GM12878 (cell line): ENCODE results near the gene LRRC8A. TPM values are rescaled to one million over a fixed set of nuclear protein-coding genes. Genes with fewer than 3 reads are reported as not detected.
A peak's percentile ranks its signal among the peaks of the same experiment; 100 is the strongest.

Experiments used
- ATAC-seq: fragments of 200-7000 bp; cut with Tn5 transposase; 3 replicates; pipeline ENCODE4 v1.9.1; 2020; ENCODE audit warnings: mild to moderate bottlenecking, moderate library complexity
- BruUV-seq: library from RNA; stranded (reverse); fragments of 400-500 nt; replicated peaks from 2 replicates; lab custom pipeline; 2021; lab: Mats Ljungman, UMichigan
- CTCF ChIA-PET: fragments of 300-600 bp; sonication (Branson Sonifier 250); formaldehyde crosslinking; extraction: SDS; loops from one replicate; lab custom pipeline; 2021; ENCODE audit warnings: inconsistent platforms; lab: Yijun Ruan, JAX
- POLR2A ChIA-PET: fragments of 350-600 bp; formaldehyde crosslinking; extraction: SDS; loops from one replicate; lab custom pipeline; 2021; ENCODE audit warnings: inconsistent platforms; lab: Charles Lee
- RAD21 ChIA-PET: fragments of 300-600 bp; sonication (Branson Sonifier 250); formaldehyde crosslinking; loops from one replicate; lab custom pipeline; 2023; ENCODE audit warnings: antibody characterized with exemption; ENCODE audit not compliant: unreplicated experiment; lab: Charles Lee
- SMC1A ChIA-PET: fragments of 300-600 bp; sonication (Branson Sonifier 250); formaldehyde crosslinking; loops from one replicate; lab custom pipeline; 2023; ENCODE audit not compliant: unreplicated experiment, uncharacterized antibody; lab: Charles Lee
- DNase-seq: peaks from one replicate; pipeline ENCODE4 v3.0.0-alpha.2; 2011; ENCODE audit warnings: low read depth, low spot score
- FAIRE-seq: peaks from 3 replicates; lab custom pipeline; 2011; peaks lifted over from hg19 to GRCh38; lab: Jason Lieb, UNC
- H2AFZ ChIP-seq: 2 replicates; pipeline ENCODE4 v1.6.0; 2011; ENCODE audit warnings: low read depth, low read length, control low read depth; ENCODE audit not compliant: control insufficient read depth
- H3K27ac ChIP-seq: 2 replicates; pipeline ENCODE4 v1.5.1; 2011; ENCODE audit warnings: control low read depth; ENCODE audit not compliant: control insufficient read depth, insufficient read depth
- H3K27me3 ChIP-seq, 2 experiments: replicated peaks in 1 of 2; 2 replicates each; pipeline versions ENCODE4 v1.6.0 to v1.6.1; 2011; ENCODE audit warnings: low read length in 1 of 2; ENCODE audit not compliant: control insufficient read depth in 2 of 2, insufficient read depth in 2 of 2
- H3K36me3 ChIP-seq, 2 experiments: 2 replicates each; pipeline ENCODE4 v1.5.1; 2011; ENCODE audit warnings: low read length in 1 of 2; ENCODE audit not compliant: control insufficient read depth in 2 of 2, insufficient read depth in 2 of 2
- H3K4me1 ChIP-seq: 2 replicates; pipeline ENCODE4 v1.6.1; 2011; ENCODE audit warnings: mild to moderate bottlenecking, low read length, moderate library complexity, mixed read lengths; ENCODE audit not compliant: control insufficient read depth, insufficient read depth
- H3K4me2 ChIP-seq: 2 replicates; pipeline ENCODE4 v1.6.0; 2011; ENCODE audit warnings: control low read depth; ENCODE audit not compliant: control insufficient read depth, insufficient read depth
- H3K4me3 ChIP-seq: fragments of 200-600 bp; sonication (generic); 2 replicates; pipeline ENCODE4 v1.5.1; 2016
- H3K79me2 ChIP-seq: 2 replicates; pipeline ENCODE4 v1.6.0; 2011; ENCODE audit warnings: low read length; ENCODE audit not compliant: control insufficient read depth, insufficient read depth
- H3K9ac ChIP-seq: 2 replicates; pipeline ENCODE4 v1.8.0; 2011; ENCODE audit warnings: low read length, control low read depth, mixed read lengths; ENCODE audit not compliant: control insufficient read depth, insufficient read depth
- H3K9me3 ChIP-seq: replicated peaks from 3 replicates; pipeline ENCODE4 v1.5.1; 2011; ENCODE audit warnings: mild to moderate bottlenecking, low read length; ENCODE audit not compliant: control insufficient read depth, insufficient read depth
- H4K20me1 ChIP-seq: 2 replicates; pipeline ENCODE4 v1.6.0; 2011; ENCODE audit not compliant: control insufficient read depth, insufficient read depth
- ATF7 ChIP-seq: fragments of 450-650 bp; IDR thresholded peaks from 2 replicates; pipeline ENCODE4 v1.6.1; 2016; ENCODE audit warnings: low read depth, mild to moderate bottlenecking
- CBX3 ChIP-seq: fragments of 200-600 bp; sonication (generic); IDR thresholded peaks from 2 replicates; pipeline ENCODE4 v1.6.1; 2016; ENCODE audit warnings: low read depth, borderline replicate concordance
- DPF2 ChIP-seq: fragments of 450-650 bp; IDR thresholded peaks from 2 replicates; pipeline ENCODE4 v1.6.1; 2017; ENCODE audit warnings: mild to moderate bottlenecking
- HDGF ChIP-seq: fragments of 450-650 bp; IDR thresholded peaks from 2 replicates; pipeline ENCODE4 v1.6.1; 2016; ENCODE audit warnings: antibody characterized with exemption
- IKZF2 ChIP-seq, 2 experiments: fragments of 450-650 bp; IDR thresholded peaks; 2 replicates each; pipeline ENCODE4 v1.6.1; 2017; ENCODE audit warnings: mild to moderate bottlenecking in 2 of 2, moderate library complexity in 2 of 2
- NKRF ChIP-seq: fragments of 450-650 bp; conservative IDR thresholded peaks from 2 replicates; pipeline ENCODE4 v1.6.1; 2017; ENCODE audit warnings: mild to moderate bottlenecking, moderate library complexity
- RB1 ChIP-seq: fragments of 450-650 bp; formaldehyde crosslinking; IDR thresholded peaks from 2 replicates; pipeline ENCODE4 v1.6.1; 2017; ENCODE audit warnings: mild to moderate bottlenecking, borderline replicate concordance
- SP1 ChIP-seq: IDR thresholded peaks from one replicate; pipeline ENCODE4 v1.6.1; 2011; ENCODE audit warnings: low read depth, low read length
- SREBF1 ChIP-seq: IDR thresholded peaks from 2 replicates; pipeline ENCODE4 v1.6.1; 2012; ENCODE audit warnings: mild to moderate bottlenecking, low read length
- TCF3 ChIP-seq: IDR thresholded peaks from 2 replicates; pipeline ENCODE4 v1.6.1; 2012; ENCODE audit warnings: low read depth, mild to moderate bottlenecking, low read length, borderline replicate concordance; ENCODE audit not compliant: insufficient read depth
- ZSCAN29 ChIP-seq: fragments of 450-650 bp; IDR thresholded peaks from 2 replicates; pipeline ENCODE4 v1.6.1; 2017; ENCODE audit warnings: mild to moderate bottlenecking, moderate library complexity
- WGBS: methylation state at CpG from one replicate; pipeline ENCODE4 v1.1.6; 2016; ENCODE audit warnings: low lambda C conversion rate; ENCODE audit not compliant: insufficient replicate concordance, insufficient coverage; ENCODE audit errors: missing lambda C conversion rate; 5-methylcytosine and 5-hydroxymethylcytosine counted together
- in situ Hi-C: fragments of 300-500 bp; cut with MboI; formaldehyde crosslinking; loops from 9 replicates; pipeline ENCODE4 v1.14.3; 2018; ENCODE audit warnings: mixed read lengths
- intact Hi-C: fragments of 100-400 bp; cut with micrococcal nuclease; formaldehyde crosslinking; loops from one replicate; pipeline ENCODE4 v1.14.2; 2022; ENCODE audit not compliant: unreplicated experiment
- polyA plus RNA-seq, 11 experiments: library from polyadenylated mRNA; depleted of rRNA in 4 of 11; unstranded in 6 of 11; stranded (reverse) in 5 of 11; fragments of >200 nt; fragmentation: Nextera tagmentation in 4 of 11; fragmentation: Illumina TruSeq in 1 of 11; extraction: Ambion mirVana in 4 of 11; extraction: Trizol in 1 of 11; gene quantifications; 1 replicate in 1 of 11; 2 replicates in 10 of 11; pipeline versions ENCODE4 v1.2.1 to v1.2.3, GENCODE V29; 2011 to 2016; ENCODE audit warnings: inconsistent platforms in 2 of 11, missing spikeins in 2 of 11, low read depth in 1 of 11
- total RNA-seq, 4 experiments: library from RNA; depleted of rRNA in 3 of 4; stranded (reverse); fragments of >200 nt in 3 of 4; fragmentation: Illumina TruSeq in 1 of 4; extraction: Trizol in 1 of 4; gene quantifications; 2 replicates each; pipeline versions ENCODE4 v1.2.1 to v1.2.3, GENCODE V29; 2013 to 2021
- TF ChIP-seq, protein P1 (sequence below): fragments of 450-650 bp; IDR thresholded peaks from 2 replicates; pipeline ENCODE4 v1.6.1; 2016; ENCODE audit warnings: mild to moderate bottlenecking
- TF ChIP-seq, protein P2 (sequence below): fragments of 450-650 bp; IDR thresholded peaks from 2 replicates; pipeline ENCODE4 v1.6.1; 2017; ENCODE audit warnings: borderline replicate concordance
- TF ChIP-seq, protein P3 (sequence below): fragments of 450-650 bp; IDR thresholded peaks from 2 replicates; pipeline ENCODE4 v1.6.1; 2018; ENCODE audit warnings: borderline replicate concordance, mild to moderate bottlenecking; ENCODE audit not compliant: partially characterized antibody

LRRC8A gene
- total and polyA plus RNA-seq, 10 of the 15 experiments (the other 5 are each of a cell fraction or from before 2014, with no cell fraction given) = 1.6 to 15.9 (median 9.7) TPM

DNA sequence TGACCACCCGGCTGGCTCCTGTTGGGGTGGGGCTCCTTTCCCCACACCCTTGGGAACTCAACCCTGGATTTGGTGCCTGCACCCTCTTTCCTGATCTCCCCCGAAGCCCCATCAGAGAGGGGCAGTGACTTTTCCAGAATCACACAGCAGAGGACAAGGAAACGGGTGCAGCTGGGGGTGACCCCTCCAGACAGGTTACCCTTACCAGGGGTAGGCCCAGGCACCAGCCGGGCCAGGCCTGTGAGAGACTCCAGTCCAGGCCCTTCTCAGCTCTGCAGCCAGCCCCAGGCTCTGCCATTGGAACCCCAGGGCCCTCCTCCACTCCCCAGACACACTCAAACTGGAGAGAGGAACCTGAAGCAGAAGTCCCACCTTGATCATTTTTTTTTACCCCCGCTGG lies 19.9 kb downstream of the LRRC8A start (continued):
- TF ChIP-seq, protein P1, sequence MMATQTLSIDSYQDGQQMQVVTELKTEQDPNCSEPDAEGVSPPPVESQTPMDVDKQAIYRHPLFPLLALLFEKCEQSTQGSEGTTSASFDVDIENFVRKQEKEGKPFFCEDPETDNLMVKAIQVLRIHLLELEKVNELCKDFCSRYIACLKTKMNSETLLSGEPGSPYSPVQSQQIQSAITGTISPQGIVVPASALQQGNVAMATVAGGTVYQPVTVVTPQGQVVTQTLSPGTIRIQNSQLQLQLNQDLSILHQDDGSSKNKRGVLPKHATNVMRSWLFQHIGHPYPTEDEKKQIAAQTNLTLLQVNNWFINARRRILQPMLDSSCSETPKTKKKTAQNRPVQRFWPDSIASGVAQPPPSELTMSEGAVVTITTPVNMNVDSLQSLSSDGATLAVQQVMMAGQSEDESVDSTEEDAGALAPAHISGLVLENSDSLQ = no peak
- TF ChIP-seq SREBF1 (no peak), ATF7 (no peak), SP1 (no peak), DPF2 (no peak), CBX3 (no peak), ZSCAN29 (no peak), RB1 (no peak)

DNA sequence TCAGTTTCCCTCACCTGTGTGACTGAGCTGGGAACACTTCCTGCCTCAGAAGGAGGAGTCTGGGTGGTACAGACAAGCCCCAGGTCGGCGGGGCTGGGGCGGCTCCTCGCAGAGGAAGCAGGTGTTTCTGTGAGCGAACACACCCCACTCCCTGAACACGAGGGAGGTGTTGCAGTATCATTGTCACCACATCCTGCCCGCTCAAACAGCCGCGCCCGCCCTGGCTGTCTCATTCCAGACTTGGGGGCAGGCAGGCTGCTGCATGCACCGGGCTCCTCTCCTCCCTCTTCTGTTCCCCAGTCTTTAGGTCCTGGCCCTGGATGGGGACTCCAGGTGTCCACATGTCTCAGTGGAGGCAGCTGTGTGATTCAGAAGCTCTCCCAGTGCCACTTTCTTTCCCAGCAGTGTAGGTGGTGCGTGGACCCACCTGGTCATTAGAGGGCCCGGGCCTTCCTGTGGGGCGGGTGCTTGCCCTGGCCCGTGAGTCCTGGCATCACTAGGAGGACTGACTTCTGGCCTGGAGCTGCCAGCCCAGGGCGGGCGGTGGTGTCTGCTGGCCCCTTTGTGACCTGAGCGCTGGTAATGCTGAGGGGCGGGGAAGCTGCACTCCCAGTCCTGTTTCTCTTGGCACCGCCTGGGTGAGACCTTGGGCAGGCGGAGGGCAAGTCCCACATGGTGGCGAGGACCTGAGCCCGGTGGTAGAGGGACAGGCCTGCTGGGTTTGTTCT lies 20.6 kb downstream of the LRRC8A start:
- intact Hi-C loops = no loop called here
- TF ChIP-seq, protein P2, sequence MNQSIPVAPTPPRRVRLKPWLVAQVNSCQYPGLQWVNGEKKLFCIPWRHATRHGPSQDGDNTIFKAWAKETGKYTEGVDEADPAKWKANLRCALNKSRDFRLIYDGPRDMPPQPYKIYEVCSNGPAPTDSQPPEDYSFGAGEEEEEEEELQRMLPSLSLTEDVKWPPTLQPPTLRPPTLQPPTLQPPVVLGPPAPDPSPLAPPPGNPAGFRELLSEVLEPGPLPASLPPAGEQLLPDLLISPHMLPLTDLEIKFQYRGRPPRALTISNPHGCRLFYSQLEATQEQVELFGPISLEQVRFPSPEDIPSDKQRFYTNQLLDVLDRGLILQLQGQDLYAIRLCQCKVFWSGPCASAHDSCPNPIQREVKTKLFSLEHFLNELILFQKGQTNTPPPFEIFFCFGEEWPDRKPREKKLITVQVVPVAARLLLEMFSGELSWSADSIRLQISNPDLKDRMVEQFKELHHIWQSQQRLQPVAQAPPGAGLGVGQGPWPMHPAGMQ = no peak
- TF ChIP-seq HDGF (peak; percentile 86; the same call in 1 of the 2 replicates), IKZF2 (IDR thresholded peaks at IDR 0.05) (peak; percentile 17 to 39; a peak in 2 of 4 replicates), NKRF (0 out of 2 replicates have a peak, but pooled peaks have one; percentile 34), TCF3 (peak; percentile 85; the same call in 1 of the 2 replicates)
- TF ChIP-seq, protein P3, sequence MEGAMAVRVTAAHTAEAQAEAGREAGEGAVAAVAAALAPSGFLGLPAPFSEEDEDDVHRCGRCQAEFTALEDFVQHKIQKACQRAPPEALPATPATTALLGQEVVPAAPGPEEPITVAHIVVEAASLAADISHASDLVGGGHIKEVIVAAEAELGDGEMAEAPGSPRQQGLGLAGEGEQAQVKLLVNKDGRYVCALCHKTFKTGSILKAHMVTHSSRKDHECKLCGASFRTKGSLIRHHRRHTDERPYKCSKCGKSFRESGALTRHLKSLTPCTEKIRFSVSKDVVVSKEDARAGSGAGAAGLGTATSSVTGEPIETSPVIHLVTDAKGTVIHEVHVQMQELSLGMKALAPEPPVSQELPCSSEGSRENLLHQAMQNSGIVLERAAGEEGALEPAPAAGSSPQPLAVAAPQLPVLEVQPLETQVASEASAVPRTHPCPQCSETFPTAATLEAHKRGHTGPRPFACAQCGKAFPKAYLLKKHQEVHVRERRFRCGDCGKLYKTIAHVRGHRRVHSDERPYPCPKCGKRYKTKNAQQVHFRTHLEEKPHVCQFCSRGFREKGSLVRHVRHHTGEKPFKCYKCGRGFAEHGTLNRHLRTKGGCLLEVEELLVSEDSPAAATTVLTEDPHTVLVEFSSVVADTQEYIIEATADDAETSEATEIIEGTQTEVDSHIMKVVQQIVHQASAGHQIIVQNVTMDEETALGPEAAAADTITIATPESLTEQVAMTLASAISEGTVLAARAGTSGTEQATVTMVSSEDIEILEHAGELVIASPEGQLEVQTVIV = no peak

More for the DNA sequence above, 20.6 kb downstream of the LRRC8A start:
- DNase-seq (no peak), FAIRE-seq (peak; percentile 99), ATAC-seq (peak; percentile 96)
- Histone ChIP-seq H3K36me3 (peaks cover 0 to 10% of the 10 kb centered on the region in 2 experiments; a peak in 3 of 4 replicates), H3K27ac (peak overlapping the region; percentile 71), H3K79me2 (no peaks in the 10 kb centered on the region), H3K4me1 (peaks cover 31% of the 10 kb centered on the region), H3K27me3 (no peaks in the 10 kb centered on the region), H2AFZ (peak overlapping the region; percentile 31), H4K20me1 (no peaks in the 10 kb centered on the region), H3K4me2 (peak overlapping the region; percentile 69), H3K9ac (peak overlapping the region; percentile 20; the same call in 1 of the 2 replicates), H3K9me3 (no peaks in the 10 kb centered on the region), H3K4me3 (no peak overlapping the region)
- in situ Hi-C loops = no loop called here
- ChIA-PET CTCF (interaction anchor here (0.6 to 1.1 kb wide), 4 partner anchors 21 to 483 kb away, joined by 3 to 4 read pairs (median 3); partner anchors contain the start of gene KYAT1), RAD21 (no interaction called here), SMC1A (interaction anchor here (0.5 kb wide), 1 partner anchor 225 kb away, joined by 3 read pairs; no protein-coding TSS in a partner anchor), POLR2A (interaction anchor here (0.6 kb wide), 1 partner anchor 231 kb away, joined by 7 read pairs; no protein-coding TSS in a partner anchor)
- 26% methylated on average over 23 of the region's 23 CpGs for WGBS
- no TSS peak for BruUV-seq
